GM04504 (cell line): Measurements from ENCODE around the gene CNOT4.
"Not testable (repeated sequence)": the region's sequence is repeated elsewhere in the genome, so short reads cannot be mapped to it uniquely, and the experiment has no call there.

ENCODE experiments used
- DNase-seq: peaks from one replicate; pipeline ENCODE4 v3.0.0-alpha.2; 2012; ENCODE audit warnings: low read depth

The CNOT4 gene

DNA sequence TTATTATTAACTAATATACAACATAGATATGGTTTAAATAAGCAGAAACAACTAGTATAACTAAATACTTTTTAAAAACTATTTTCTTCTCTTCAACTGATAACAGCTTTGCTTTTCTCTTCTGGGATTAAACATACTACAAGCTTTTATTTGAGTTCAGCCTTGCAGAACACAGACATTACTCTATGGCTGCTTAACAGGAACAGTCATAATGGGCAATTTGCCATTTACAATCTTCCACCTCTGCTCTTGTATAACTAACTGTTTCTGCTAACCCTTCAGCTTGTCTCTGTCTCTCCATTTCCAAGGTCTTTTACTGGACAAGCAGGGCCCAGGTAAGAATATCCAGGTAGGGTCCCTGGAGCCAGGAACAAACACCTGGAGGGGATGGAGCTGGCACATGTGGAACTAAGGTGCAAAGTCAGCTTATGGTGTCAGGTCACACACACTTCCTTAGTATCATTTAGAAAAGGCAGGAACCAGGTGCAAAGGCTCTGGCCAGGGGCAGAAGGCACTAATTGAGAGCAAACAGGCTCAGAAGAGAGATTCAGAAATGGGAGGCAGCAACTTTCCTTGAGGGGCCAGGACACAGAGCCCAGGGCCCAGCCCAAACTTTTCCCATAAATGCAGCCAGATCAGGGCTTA lies 183.1 kb downstream of the CNOT4 start:
- DNase-seq = no peak

DNA sequence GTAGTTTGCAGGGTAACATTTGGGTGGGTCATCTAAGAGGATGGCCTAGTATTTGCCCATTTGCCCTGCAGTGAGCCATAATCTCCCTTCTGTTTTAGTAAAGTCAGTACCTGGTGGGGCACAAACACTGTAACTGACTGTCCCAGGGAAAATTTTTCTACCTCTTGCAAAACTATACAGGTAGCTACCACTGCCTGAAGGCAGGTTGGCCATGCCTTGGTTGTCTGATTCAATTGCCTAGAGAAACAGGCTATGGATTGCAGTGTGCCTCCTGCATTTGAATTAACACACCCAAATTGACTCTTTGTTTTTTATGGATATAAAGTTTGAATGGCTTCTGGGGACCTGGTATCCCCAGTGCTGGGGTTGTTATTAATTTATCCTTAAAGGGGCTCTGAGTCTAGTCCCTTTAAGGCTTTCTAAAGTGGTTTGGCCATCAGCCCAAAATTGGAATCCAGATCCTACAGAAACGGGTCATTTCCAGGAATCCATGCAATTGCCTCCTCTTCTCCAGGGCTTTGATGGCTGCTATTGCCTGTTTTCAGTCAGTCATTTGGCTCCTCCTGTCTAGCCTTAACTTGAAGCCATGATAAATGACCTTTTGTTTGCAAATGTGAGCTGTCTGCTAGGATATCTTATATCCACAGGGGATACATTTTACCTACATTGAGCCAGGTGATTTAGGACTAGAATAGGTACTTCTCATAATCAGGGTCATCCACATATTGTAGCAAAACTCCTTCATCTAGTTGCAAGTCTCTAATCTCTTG lies 187.1 kb downstream of the CNOT4 start:
- no peak for DNase-seq

DNA sequence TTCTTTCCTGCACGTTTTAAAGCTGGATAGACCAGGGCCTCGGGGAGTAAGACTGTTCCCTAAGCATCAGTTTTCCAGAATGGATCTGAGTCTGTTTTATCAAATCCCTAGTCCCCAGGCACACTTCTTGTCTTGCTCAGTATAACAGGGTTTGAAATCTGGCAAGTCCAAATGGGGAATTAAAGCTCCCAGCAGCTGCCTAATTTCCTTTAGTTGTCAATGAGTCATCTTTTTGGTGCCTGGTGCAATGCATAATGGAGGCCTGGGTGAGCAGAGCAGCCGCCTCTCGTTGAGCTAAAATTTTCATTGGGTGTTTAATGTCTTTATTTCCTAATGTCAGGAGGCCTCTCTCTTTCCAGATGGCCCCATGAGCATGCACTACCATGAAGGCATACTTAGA lies 188.3 kb downstream of the CNOT4 start:
- no peak for DNase-seq

DNA sequence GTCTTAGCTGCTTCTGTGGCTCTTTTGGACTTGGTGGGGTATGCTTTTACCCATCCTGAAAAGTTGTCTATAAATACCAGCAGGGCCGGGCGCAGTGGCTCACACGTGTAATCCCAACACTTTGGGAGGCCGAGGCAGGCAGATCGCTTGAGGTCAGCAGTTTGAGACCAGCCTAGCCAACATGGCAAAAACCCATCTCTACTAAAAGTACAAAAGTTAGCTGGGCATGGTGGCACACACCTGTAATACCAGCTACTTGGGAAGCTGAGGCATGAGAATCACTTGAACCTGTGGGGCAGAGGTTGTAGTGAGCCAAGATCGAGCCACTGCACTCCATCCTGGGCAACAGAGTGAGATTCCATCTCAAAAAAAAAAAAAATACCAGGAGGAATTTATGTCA lies 188.9 kb downstream of the CNOT4 start:
- DNase-seq = not testable (repeated sequence)

DNA sequence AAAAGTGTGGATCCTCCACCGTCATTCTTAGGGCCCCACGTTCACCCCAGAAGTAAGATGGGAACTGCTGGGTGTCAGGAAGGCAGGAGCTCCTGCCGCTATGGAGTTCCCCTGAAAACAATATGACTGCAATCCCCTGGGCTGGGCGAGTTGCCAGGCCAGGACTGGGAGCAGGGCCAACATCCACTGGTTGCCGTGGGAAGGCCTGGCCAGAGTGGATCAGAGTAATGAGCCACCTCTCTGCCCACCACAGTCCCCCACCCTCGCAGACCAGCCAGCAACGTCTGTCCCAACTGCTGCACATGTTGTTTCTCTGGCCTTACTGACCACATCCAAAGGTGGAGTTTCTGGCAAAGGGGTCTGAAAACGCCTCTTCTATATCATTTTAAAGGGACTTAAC lies 189.6 kb downstream of the CNOT4 start:
- peak; percentile 43 for DNase-seq

DNA sequence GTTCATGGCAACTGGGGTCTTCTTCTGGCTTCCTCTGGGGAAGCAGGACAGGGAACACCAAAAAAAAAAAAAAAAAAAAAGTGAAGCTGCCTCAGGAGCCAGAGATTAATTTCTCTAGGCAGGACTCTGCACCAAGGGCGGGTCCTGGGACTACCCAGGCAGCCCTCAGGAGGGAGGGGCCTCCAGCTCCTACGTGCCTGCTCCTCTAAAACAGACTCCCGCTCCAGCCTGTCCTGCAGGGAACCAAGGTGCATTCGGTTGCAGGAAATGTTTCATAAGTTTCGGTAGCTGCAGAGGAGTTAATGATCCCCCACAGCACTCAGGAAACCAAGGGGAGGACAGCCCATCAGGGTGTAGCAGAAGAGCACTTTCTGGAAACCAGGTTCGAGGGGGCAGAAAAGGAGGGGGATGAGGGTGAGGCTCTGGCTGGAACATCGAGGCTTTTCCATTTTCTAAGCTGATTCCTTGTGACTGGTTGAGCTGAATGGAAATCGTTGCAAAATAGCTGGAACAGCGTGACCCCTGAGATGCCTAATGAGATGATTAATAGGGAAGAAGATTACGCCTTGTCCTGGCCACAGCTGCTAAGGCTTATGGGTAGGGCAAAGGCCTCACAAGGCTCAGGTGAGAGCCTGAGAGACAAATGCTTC lies 192.1 kb downstream of the CNOT4 start:
- DNase-seq = no peak

DNA sequence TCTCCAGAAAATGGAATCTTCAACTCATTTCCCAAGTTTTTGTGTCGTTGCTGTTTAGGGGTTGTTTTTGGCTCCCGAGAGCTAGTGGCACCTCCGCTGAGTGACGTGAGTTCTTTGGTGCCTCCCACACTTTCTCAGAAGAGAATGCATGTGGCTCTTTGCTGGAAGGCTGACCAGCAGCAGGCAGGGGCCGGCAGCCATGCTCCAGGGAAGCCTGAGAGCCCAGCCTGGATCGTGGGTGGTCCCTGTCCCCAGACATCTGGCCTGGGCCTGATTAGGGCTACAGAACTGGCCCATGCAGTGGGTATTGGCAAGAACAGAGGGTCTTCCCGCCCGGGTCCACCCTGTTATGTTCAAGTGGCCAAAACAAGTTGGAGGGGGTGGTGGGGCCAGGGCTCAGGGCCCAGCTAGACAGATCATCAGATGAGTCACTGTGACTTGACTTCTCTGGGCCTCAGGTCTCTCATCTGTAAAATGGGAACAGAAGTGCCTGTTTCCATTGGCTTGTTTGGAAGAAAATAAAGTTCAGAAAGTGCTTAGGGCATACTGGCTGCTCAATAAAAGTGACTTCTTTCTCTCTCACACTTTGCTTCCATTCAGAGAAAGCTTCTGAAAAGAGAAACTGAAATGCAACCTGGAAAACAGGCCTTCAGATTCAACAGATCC lies 193.1 kb downstream of the CNOT4 start:
- DNase-seq = no peak

DNA sequence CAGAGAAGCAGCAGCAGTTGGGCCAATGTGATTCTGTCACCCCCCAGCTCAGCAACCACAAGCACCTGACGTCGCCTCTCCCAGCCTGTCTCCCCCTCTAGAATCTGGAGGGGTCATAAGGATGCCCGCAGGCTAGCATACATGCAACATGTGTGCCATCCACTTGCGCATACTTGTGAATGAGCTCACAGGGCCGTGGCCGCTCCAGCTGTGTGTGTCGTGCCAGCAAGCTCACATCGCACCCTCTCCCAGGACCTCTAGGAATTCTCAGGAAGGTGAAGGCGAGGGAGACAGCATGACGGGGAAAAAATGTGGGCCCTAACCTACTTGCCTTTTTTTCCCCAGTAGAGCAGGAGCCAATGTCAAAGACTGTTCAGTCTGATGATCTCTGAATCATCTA lies 195.9 kb downstream of the CNOT4 start:
- DNase-seq = no peak
